ENCODE results near the gene PRRC1.

PRRC1 gene

GRCh38 chr5:127582773-127583370 is 65.4 kb downstream of the PRRC1 start:
- no peak for DNase-seq

GRCh38 chr5:127583866-127584265 is 66.4 kb downstream of the PRRC1 start:
- no peak for DNase-seq

GRCh38 chr5:127585661-127586060 is 68.2 kb downstream of the PRRC1 start:
- no peak for DNase-seq

DNA sequence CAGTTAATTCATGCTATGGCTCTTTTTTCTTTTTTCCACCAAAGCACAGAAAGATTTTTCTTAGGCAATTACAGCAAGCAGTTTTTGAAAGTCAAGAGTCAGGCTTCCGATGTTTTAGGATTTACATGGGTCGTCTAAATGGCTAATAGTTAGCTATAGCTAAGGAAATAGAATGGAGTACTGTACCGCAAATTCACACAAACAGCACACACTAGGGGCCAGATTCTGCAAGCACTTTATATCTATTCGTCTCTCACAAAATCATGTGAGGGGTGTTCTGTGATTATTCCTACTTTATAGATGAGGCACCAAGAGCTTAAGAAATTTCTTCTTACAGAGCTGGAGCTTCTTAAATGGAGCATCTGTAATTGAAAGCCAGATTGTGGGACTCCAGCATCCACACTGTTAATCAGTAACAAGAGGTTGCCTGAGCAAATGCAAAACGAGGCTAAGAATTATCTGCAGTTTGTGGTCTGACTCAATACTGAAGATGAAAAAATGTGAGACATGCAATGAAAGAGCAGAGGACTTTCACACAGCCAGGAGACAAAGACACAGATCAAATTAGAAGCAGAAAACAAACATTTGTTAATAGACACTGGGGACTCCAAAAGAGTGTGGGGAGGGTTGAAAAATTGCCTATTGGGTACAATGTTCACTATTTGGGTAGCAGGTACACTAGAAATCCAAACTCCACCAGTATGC is 68.8 kb downstream of the PRRC1 start:
- no peak for DNase-seq

- no peak for DNase-seq
These were observed 69.4 kb downstream of the PRRC1 start for GRCh38 chr5:127586811-127587210.

GRCh38 chr5:127587246-127587917 is 69.9 kb downstream of the PRRC1 start:
- no peak for DNase-seq

- no peak for DNase-seq
These were observed 70.9 kb downstream of the PRRC1 start for GRCh38 chr5:127588368-127588767.

GRCh38 chr5:127589309-127590030 is 72.0 kb downstream of the PRRC1 start:
- DNase-seq: no peak

DNA sequence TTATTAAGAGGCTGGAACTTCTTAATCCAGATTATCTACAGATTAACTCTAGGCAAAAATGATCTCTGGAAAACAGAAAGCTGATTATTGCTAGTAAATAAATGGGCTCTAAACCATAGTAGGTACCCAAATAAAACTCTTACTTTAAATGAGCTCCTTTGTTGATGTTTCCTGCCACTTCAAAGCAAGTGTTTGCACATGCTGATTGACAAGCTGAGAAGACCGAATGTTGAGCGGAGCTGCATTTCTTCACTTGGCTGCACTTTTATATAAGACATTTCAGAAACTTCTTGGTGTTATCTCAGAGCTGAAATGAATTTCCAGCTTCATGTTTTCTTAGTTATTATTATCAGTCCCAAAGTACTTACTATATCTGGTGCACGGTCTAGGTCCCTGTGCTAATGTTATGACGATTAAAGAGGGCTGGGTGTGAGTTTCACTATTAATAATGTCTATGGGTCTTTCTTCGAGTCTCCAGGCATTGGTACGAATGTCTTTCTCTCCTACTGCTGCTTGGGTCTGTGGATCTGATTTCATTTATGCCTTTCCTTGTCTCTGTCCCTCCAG is 72.8 kb downstream of the PRRC1 start:
- DNase-seq: no peak

DNA sequence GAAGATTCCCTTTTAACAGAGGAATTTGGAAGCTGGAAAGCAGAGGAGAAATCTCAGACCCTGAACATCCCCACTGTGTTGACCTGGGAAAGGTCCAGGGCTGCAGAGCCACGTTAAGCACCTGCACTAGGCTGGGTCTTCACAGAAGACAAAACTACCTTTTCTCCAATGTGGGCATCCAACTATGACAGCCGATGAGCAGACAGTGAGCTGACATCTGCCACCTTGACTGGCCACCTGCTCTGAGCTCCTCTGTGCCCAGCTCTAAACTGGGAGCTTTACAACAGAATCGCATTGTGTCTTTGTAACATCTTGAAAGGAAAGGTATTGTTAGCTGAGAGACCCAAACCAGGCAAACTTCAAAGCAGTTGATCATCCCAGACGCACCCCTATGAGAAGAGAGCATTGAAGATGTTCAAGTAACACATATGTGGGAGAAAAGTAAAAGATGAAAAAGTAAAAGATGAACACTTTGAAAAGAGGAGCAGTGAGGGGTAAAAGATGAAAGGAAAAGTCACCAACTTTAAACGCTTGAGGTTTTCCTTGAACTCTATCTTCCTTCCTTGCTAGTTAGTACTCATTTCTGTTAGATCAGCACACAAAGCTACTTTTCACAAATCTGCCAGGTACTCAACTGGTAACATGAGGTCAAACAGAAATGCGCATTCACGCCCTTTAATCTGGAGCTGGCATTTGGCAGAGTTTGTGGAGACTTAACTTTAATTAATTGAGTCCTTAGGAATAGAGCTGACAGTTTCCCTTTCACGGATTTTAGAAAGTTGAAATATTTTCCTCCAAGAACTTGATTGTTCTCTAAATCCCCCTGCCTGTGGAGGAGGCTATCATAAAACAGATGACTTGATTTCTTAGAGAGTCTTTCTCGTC is 78.3 kb downstream of the PRRC1 start:
- no peak for DNase-seq

- DNase-seq: no peak
These were observed 79.1 kb downstream of the PRRC1 start for GRCh38 chr5:127596501-127596900.

GRCh38 chr5:127599320-127599719 is 81.9 kb downstream of the PRRC1 start:
- DNase-seq: no peak

DNA sequence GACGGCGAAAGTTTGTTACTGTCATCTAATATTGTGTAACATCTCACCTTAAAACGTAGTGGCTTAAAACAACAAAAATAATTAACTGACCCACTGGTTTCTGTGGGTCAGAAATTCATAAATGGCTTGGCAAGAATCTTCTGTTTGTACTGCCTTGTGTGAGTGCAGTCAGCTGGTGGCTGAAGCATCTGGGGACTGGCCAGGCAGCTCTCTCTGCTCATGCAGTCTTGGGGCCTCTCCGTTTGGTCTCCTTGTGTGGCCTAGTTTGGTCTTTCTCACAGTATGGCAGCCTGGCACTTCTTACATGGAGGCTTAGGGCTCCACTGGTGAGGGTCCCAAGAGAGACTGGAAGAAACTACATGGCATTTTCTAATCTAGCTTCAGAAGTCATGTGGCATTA is 82.4 kb downstream of the PRRC1 start:
- DNase-seq: no peak

- DNase-seq: no peak
These were observed 83.7 kb downstream of the PRRC1 start for GRCh38 chr5:127601111-127601510.

GRCh38 chr5:127601601-127602000 is 84.2 kb downstream of the PRRC1 start:
- DNase-seq: no peak

DNA sequence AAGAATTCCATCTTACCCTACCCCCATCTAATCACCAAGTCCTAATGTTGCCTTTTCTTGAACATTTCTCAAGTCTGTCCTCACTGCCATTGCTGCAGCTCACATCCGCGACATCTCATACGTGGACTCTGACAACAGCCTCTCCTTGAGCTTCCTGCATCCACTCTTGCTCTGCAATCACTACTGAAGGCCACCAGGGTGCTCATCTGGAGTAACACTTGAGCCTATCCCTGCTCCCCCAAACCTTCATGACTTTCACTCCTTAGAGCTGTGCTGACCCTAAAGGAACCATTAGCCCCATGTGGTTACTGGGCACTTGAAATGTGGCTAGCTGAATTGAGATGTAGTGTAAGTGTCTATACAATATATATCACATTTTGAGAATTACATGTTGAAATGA is 85.0 kb downstream of the PRRC1 start:
- DNase-seq: no peak

GRCh38 chr5:127602896-127603844 is 85.7 kb downstream of the PRRC1 start:
- DNase-seq: no peak

All from EL (cell line).